ENCODE results near the gene SETD2.
"Not testable (repeated sequence)": the region's sequence is repeated elsewhere in the genome, so short reads cannot be mapped to it uniquely, and the experiment has no call there.

SETD2 gene, protein sequence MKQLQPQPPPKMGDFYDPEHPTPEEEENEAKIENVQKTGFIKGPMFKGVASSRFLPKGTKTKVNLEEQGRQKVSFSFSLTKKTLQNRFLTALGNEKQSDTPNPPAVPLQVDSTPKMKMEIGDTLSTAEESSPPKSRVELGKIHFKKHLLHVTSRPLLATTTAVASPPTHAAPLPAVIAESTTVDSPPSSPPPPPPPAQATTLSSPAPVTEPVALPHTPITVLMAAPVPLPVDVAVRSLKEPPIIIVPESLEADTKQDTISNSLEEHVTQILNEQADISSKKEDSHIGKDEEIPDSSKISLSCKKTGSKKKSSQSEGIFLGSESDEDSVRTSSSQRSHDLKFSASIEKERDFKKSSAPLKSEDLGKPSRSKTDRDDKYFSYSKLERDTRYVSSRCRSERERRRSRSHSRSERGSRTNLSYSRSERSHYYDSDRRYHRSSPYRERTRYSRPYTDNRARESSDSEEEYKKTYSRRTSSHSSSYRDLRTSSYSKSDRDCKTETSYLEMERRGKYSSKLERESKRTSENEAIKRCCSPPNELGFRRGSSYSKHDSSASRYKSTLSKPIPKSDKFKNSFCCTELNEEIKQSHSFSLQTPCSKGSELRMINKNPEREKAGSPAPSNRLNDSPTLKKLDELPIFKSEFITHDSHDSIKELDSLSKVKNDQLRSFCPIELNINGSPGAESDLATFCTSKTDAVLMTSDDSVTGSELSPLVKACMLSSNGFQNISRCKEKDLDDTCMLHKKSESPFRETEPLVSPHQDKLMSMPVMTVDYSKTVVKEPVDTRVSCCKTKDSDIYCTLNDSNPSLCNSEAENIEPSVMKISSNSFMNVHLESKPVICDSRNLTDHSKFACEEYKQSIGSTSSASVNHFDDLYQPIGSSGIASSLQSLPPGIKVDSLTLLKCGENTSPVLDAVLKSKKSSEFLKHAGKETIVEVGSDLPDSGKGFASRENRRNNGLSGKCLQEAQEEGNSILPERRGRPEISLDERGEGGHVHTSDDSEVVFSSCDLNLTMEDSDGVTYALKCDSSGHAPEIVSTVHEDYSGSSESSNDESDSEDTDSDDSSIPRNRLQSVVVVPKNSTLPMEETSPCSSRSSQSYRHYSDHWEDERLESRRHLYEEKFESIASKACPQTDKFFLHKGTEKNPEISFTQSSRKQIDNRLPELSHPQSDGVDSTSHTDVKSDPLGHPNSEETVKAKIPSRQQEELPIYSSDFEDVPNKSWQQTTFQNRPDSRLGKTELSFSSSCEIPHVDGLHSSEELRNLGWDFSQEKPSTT (N-terminal part only)

DNA sequence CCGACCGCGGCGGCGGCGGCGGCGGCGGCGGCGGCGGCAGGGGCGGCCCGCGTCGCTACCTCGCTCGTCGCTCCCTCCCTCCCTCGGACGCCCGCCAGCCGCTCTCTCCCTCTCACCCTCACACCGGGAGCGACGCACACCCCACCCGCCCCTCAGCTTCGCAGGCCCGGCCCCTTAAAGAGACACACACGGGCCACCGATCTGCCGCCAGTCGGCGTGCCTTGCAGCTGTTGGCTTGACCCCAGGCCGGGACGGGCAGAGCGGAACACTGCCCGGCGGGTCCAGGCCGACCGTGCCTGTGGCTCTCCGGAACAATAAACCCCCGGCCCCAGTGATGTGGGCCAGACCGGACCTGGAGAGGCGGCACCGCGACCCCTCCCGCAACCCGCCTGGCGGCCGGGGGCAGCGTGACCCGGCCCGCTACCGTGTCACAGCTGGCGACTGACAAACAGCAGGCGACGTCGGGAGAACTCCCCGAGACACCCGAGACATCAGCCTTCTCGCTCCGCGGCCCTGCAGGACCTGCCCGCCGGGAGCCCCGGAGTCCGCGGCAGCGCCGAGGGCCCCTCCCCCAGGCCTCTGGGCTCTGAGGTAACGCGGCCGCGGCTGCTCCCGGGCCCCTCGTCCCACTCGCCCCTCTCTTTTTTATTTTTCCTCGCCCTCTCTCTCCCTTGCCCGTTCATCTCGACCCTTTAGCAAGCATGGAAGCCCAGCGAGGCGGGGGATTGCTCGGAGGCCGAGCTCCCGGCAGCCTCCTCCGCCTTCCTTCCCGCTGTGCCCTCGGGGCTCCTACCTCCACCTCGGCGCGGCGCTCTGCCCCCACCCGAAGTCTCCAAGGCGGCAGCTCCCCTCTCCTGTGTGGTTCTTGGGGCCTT is at the start of gene SETD2:
SETD2 (minus strand) TSS at position 107 of the 875 bp plus-strand sequence. CDS start 189 bp downstream, outside the sequence.
- Histone ChIP-seq H3K27ac (peak within 1 kb of the TSS; percentile 77), H3K4me3 (ENCODE audit: low read depth, low read length) (peak within 1 kb of the TSS; percentile 85), H3K36me3 (replicated peaks) (no peaks in the 10 kb centered on the region), H3K27me3 (replicated peaks) (no peaks in the 10 kb centered on the region)
- peak; percentile 80 for DNase-seq
- TF ChIP-seq, protein P1, sequence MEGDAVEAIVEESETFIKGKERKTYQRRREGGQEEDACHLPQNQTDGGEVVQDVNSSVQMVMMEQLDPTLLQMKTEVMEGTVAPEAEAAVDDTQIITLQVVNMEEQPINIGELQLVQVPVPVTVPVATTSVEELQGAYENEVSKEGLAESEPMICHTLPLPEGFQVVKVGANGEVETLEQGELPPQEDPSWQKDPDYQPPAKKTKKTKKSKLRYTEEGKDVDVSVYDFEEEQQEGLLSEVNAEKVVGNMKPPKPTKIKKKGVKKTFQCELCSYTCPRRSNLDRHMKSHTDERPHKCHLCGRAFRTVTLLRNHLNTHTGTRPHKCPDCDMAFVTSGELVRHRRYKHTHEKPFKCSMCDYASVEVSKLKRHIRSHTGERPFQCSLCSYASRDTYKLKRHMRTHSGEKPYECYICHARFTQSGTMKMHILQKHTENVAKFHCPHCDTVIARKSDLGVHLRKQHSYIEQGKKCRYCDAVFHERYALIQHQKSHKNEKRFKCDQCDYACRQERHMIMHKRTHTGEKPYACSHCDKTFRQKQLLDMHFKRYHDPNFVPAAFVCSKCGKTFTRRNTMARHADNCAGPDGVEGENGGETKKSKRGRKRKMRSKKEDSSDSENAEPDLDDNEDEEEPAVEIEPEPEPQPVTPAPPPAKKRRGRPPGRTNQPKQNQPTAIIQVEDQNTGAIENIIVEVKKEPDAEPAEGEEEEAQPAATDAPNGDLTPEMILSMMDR (IDR thresholded peaks at IDR 0.05; ENCODE audit: low read depth, low read length, missing control alignments) = peak; percentile 38
- in situ Hi-C loops (cut with HindIII; ENCODE audit: low pct_ligation_motif_present, low sequenced_read_pairs) = no loop called here

DNA sequence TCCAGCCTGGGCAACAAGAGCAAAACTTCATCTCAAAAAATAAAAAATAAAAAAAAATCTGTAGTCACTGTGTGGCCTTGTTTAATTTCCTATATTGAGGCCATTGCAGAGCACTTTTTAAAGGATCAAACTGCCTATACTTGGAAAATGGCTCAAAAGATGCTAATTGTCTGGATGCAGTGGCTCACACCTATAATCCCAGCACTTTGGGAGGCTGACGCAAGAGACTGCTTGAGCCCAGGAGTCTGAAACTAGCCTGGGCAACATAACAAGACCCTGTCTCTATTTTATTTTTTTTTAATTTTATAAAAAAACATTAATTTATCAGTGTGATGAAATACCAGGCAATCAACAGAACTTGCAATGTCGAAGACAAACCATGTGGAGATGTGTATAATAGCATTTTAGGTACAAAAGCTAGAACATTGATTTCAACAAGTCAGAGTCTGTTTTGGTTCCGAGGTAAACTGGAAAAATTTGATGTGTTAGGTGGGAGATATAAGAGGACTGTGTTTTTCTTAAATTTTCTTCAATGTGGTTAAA is 47.0 kb upstream of the SETD2 start:
- DNase-seq = no peak
- TF ChIP-seq, protein P1 (IDR thresholded peaks at IDR 0.05; ENCODE audit: low read depth, low read length, missing control alignments) = no peak
- Histone ChIP-seq H3K4me3 (ENCODE audit: low read depth, low read length) (no peak overlapping the region), H3K27me3 (replicated peaks) (no peaks in the 10 kb centered on the region), H3K27ac (no peak overlapping the region), H3K36me3 (replicated peaks) (no peaks in the 10 kb centered on the region)
- in situ Hi-C loops (cut with HindIII; ENCODE audit: low pct_ligation_motif_present, low sequenced_read_pairs) = no loop called here

DNA sequence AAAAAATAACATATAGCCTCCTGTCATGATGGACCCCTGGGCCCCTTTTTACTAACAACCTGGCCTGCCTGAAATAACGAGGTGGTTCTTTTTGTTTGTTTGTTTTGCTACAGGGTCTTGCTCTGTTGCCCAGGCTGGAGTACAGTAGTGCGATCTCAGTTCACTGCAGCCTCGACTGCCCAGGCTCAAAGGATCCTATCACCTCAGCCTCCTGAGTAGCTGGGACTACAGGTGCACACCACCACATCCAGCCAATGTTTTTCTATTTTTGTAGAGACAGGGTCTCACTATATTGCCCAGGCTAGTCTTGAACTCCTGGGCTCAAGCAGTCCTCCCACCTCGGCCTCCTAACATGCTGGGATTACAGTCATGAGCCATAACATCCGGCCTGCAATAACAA is 42.1 kb upstream of the SETD2 start:
- in situ Hi-C loops (cut with HindIII; ENCODE audit: low pct_ligation_motif_present, low sequenced_read_pairs); H3K27ac ChIP-seq: not testable (repeated sequence)

DNA sequence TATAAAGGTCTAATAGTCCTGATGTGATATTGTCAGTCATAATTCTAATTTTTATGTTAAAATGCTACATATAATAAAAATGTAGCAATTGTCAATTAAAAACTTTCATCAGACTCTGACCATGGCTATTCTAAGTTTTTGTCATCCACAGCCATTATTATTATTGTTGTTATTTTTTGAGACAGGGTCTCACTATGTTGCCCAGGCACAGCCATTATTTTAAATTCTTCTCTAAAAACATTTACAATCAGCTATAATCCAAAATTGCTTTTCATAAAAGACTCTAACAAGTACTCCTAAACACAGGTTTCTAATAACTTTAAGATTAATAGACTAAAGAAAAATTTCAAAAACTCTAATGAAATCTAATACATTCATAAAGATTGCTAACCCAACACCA is 41.0 kb upstream of the SETD2 start:
- in situ Hi-C loops (cut with HindIII; ENCODE audit: low pct_ligation_motif_present, low sequenced_read_pairs) = no loop called here
- TF ChIP-seq, protein P1 (IDR thresholded peaks at IDR 0.05; ENCODE audit: low read depth, low read length, missing control alignments) = no peak
- Histone ChIP-seq H3K27me3 (replicated peaks) (no peaks in the 10 kb centered on the region), H3K36me3 (replicated peaks) (no peaks in the 10 kb centered on the region), H3K27ac (no peak overlapping the region), H3K4me3 (ENCODE audit: low read depth, low read length) (no peak overlapping the region)
- DNase-seq = no peak

More for the DNA sequence above, 42.1 kb upstream of the SETD2 start:
- H3K36me3 ChIP-seq (replicated peaks); DNase-seq; H3K4me3 ChIP-seq (ENCODE audit: low read depth, low read length); H3K27me3 ChIP-seq (replicated peaks): not testable (repeated sequence)

DNA sequence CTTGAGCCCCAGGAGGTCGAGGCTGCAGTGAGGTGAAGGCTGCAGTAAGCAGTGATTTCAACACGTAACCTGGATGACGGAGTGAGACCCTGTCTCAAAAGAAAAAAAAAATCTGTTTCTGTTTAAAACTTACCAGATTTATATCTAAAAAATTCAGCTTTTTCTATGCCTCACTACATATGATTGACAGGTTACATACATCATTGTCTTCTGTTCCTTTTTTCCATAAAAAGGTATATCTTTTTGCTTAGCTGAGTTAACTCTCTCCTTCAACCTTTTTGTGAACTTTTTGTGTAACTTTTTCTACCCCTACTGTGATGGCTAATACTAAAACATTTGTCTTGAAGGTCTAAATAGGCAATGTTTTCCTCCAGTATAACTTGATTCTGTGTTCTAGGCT is 38.6 kb upstream of the SETD2 start:
- Histone ChIP-seq H3K4me3 (ENCODE audit: low read depth, low read length) (no peak overlapping the region), H3K27me3 (replicated peaks) (no peaks in the 10 kb centered on the region), H3K36me3 (replicated peaks) (no peaks in the 10 kb centered on the region), H3K27ac (no peak overlapping the region)
- TF ChIP-seq, protein P1 (IDR thresholded peaks at IDR 0.05; ENCODE audit: low read depth, low read length, missing control alignments) = no peak
- in situ Hi-C loops (cut with HindIII; ENCODE audit: low pct_ligation_motif_present, low sequenced_read_pairs) = no loop called here
- DNase-seq = no peak
